A549 (cell line): ENCODE results near the gene PPP4R4. TPM values are rescaled to one million over a fixed set of nuclear protein-coding genes. Genes with fewer than 3 reads are reported as not detected.

Experiments
- ATAC-seq, 2 experiments: fragments of 200-7000 bp in 1 of 2; fragments of >200 bp in 1 of 2; cut with Nextera tagmentation in 1 of 2; cut with Tn5 transposase in 1 of 2; 3 replicates each; pipeline versions ENCODE4 v1.8.0 to v1.9.1; 2018 to 2020; ENCODE audit warnings: mild to moderate bottlenecking in 1 of 2, moderate library complexity in 1 of 2
- CTCF ChIA-PET: fragments of 300-600 bp; sonication (Branson Sonifier 250); formaldehyde crosslinking; extraction: SDS; loops from one replicate; lab custom pipeline; 2021; ENCODE audit warnings: antibody characterized with exemption, inconsistent platforms; lab: Yijun Ruan, JAX
- POLR2A ChIA-PET: fragments of 350-600 bp; formaldehyde crosslinking; extraction: SDS; loops from one replicate; lab custom pipeline; 2021; ENCODE audit warnings: antibody characterized with exemption, inconsistent platforms; lab: Yijun Ruan, JAX
- DNase-seq, 2 experiments: peaks; one replicate each; pipeline versions ENCODE4 v3.0.0 to v3.0.0-alpha.2; 2011 to 2016; ENCODE audit warnings: low read depth in 1 of 2, low spot score in 1 of 2
- FAIRE-seq: peaks from 2 replicates; lab custom pipeline; 2011; peaks lifted over from hg19 to GRCh38; lab: Jason Lieb, UNC
- H3K27ac ChIP-seq, 2 experiments: fragments of >200 bp; sonication (Bioruptor Twin); formaldehyde crosslinking; 3 replicates each; pipeline ENCODE4 v1.5.1; 2016 to 2017
- H3K4me1 ChIP-seq: fragments of >200 bp; sonication (Bioruptor Twin); formaldehyde crosslinking; 3 replicates; pipeline ENCODE4 v1.6.1; 2016
- H3K4me2 ChIP-seq: fragments of >200 bp; sonication (Bioruptor Twin); formaldehyde crosslinking; 3 replicates; pipeline ENCODE4 v1.6.1; 2016
- H3K4me3 ChIP-seq: fragments of >200 bp; sonication (Bioruptor Twin); formaldehyde crosslinking; 3 replicates; pipeline ENCODE4 v1.5.1; 2016
- H3K9me3 ChIP-seq: fragments of >200 bp; sonication (Bioruptor Twin); formaldehyde crosslinking; 3 replicates; pipeline ENCODE4 v1.6.1; 2016
- BCL3 ChIP-seq: fragments of >200 bp; sonication (Bioruptor Twin); formaldehyde crosslinking; IDR thresholded peaks from 3 replicates; pipeline ENCODE4 v1.6.1; 2016
- CEBPB ChIP-seq, 2 experiments: fragments of >200 bp in 1 of 2; sonication (Bioruptor Twin) in 1 of 2; formaldehyde crosslinking in 1 of 2; IDR thresholded peaks; 2 replicates each; pipeline ENCODE4 v1.6.1; 2012 to 2016
- E2F6 ChIP-seq: IDR thresholded peaks from 2 replicates; pipeline ENCODE4 v1.6.1; 2012; ENCODE audit warnings: low read depth, borderline replicate concordance
- EP300 ChIP-seq, 2 experiments: fragments of >200 bp; sonication (Bioruptor Twin); formaldehyde crosslinking; IDR thresholded peaks; 2 replicates in 1 of 2; 3 replicates in 1 of 2; pipeline ENCODE4 v1.6.1; 2016 to 2017
- FOSL2 ChIP-seq, 2 experiments: fragments of 450-650 bp in 1 of 2; fragments of >200 bp in 1 of 2; sonication (Bioruptor Twin) in 1 of 2; formaldehyde crosslinking; IDR thresholded peaks; 2 replicates each; pipeline versions ENCODE4 v1.5.0 to v1.6.1; 2016 to 2020; ENCODE audit warnings: mild to moderate bottlenecking in 1 of 2, moderate library complexity in 1 of 2
- HES2 ChIP-seq: fragments of >200 bp; sonication (Bioruptor Twin); formaldehyde crosslinking; IDR thresholded peaks from 2 replicates; pipeline ENCODE4 v1.6.1; 2016
- HOXB5 ChIP-seq: fragments of 250-450 bp; sonication (Bioruptor Pico); IDR thresholded peaks from 2 replicates; pipeline ENCODE4 v1.5.0; 2020; ENCODE audit warnings: mild to moderate bottlenecking, moderate library complexity
- JUN ChIP-seq, 2 experiments: fragments of >200 bp; sonication (Bioruptor Twin); formaldehyde crosslinking; IDR thresholded peaks; 2 replicates in 1 of 2; 3 replicates in 1 of 2; pipeline ENCODE4 v1.6.1; 2016 to 2017
- MAX ChIP-seq: IDR thresholded peaks from 2 replicates; pipeline ENCODE4 v1.6.1; 2012
- MYC ChIP-seq: IDR thresholded peaks from 2 replicates; pipeline ENCODE4 v1.6.1; 2012; ENCODE audit warnings: mild to moderate bottlenecking, inconsistent platforms, low read length, improper control_type of control experiment, borderline replicate concordance
- NPAS2 ChIP-seq: fragments of 250-450 bp; sonication (Bioruptor Pico); IDR thresholded peaks from 2 replicates; pipeline ENCODE4 v1.8.0; 2022; ENCODE audit warnings: mild to moderate bottlenecking, moderate library complexity, borderline replicate concordance
- POLR2AphosphoS2 ChIP-seq: conservative IDR thresholded peaks from 2 replicates; pipeline ENCODE4 v1.6.1; 2012; ENCODE audit warnings: low read length, improper control_type of control experiment, inconsistent platforms
- RAD21 ChIP-seq, 2 experiments: fragments of >200 bp in 1 of 2; sonication (Bioruptor Twin) in 1 of 2; formaldehyde crosslinking in 1 of 2; IDR thresholded peaks in 1 of 2; conservative IDR thresholded peaks in 1 of 2; 2 replicates in 1 of 2; 3 replicates in 1 of 2; pipeline ENCODE4 v1.6.1; 2012 to 2018; ENCODE audit warnings: inconsistent platforms in 1 of 2
- RARB ChIP-seq: fragments of 250-450 bp; sonication (Bioruptor Pico); IDR thresholded peaks from 2 replicates; pipeline ENCODE4 v1.8.0; 2021; ENCODE audit warnings: mild to moderate bottlenecking, moderate library complexity
- REST ChIP-seq: fragments of 200-600 bp; sonication (generic); IDR thresholded peaks from 2 replicates; pipeline ENCODE4 v1.6.1; 2016; ENCODE audit warnings: antibody characterized with exemption, mild to moderate bottlenecking, moderate library complexity
- TP53 ChIP-seq: fragments of 250-450 bp; sonication (Bioruptor Pico); IDR thresholded peaks from 2 replicates; pipeline ENCODE4 v1.5.0; 2021; ENCODE audit warnings: mild to moderate bottlenecking, moderate library complexity
- ZFP36 ChIP-seq: fragments of 450-650 bp; IDR thresholded peaks from 2 replicates; pipeline ENCODE4 v1.6.1; 2014; ENCODE audit warnings: borderline replicate concordance; ENCODE audit not compliant: partially characterized antibody
- ZNF302 ChIP-seq: fragments of 250-450 bp; sonication (Bioruptor Pico); IDR thresholded peaks from 2 replicates; pipeline ENCODE4 v1.9.0; 2021; ENCODE audit warnings: inconsistent platforms, mild to moderate bottlenecking, moderate library complexity
- ZSCAN20 ChIP-seq: fragments of 250-450 bp; sonication (Bioruptor Pico); IDR thresholded peaks from 2 replicates; pipeline ENCODE4 v1.8.0; 2022; ENCODE audit warnings: mild to moderate bottlenecking, moderate library complexity
- WGBS: methylation state at CpG from one replicate; pipeline ENCODE4 v1.1.6; 2017; ENCODE audit errors: missing lambda C conversion rate; 5-methylcytosine and 5-hydroxymethylcytosine counted together
- polyA plus RNA-seq, 4 experiments: library from polyadenylated mRNA; depleted of rRNA in 3 of 4; stranded (reverse); fragments of >200 nt; fragmentation: RNase III in 1 of 4; extraction: RNeasy Plus Mini Kit Qiagen cat#74134 plus additional on column Dnase treatment in 1 of 4; gene quantifications; 2 replicates in 3 of 4; 3 replicates in 1 of 4; pipeline ENCODE4 v1.2.3, GENCODE V29; 2011 to 2017

The PPP4R4 gene
- polyA plus RNA-seq, 2 of the 4 experiments (the other 2 are of a cell fraction): 0.12 to 0.25 TPM

GRCh38 chr14:94305620-94306019 is 131.5 kb downstream of the PPP4R4 start:
- Histone ChIP-seq H3K9me3 (peaks cover 6% of the 10 kb centered on the region; the same call in 2 of the 3 replicates), H3K4me3 (no peak overlapping the region), H3K4me1 (no peaks in the 10 kb centered on the region), H3K27ac (no peak overlapping the region), H3K4me2 (no peak overlapping the region)
- WGBS: 6% methylated on average over 2 of the region's 2 CpGs
- ATAC-seq (no peak), DNase-seq (no peak), FAIRE-seq (no peak)
- TF ChIP-seq HES2 (no peak), EP300 (IDR thresholded peaks at IDR 0.05) (no peak)
- POLR2A ChIA-PET: no interaction called here
- CTCF ChIA-PET: interaction anchor here (0.8 to 1.6 kb wide), 2 partner anchors 15 to 19 kb away, joined by 3 to 4 read pairs; no protein-coding TSS in a partner anchor

GRCh38 chr14:94306047-94306978 is 132.2 kb downstream of the PPP4R4 start:
- Histone ChIP-seq H3K4me1 (no peaks in the 10 kb centered on the region), H3K4me2 (no peak overlapping the region)
- no peak for ATAC-seq
- TF ChIP-seq ZSCAN20 (CRISPR knock-in tag) (no peak), JUN (IDR thresholded peaks at IDR 0.05) (no peak), REST (no peak), RAD21 (conservative IDR thresholded peaks at IDR 0.05 in 1 of 2, IDR thresholded peaks at IDR 0.05 in 1 of 2) (no peak), E2F6 (no peak), CEBPB (IDR thresholded peaks at IDR 0.05) (no peak), MAX (no peak), POLR2AphosphoS2 (no peak), HOXB5 (CRISPR knock-in tag) (no peak), ZNF302 (CRISPR knock-in tag) (no peak), FOSL2 (IDR thresholded peaks at IDR 0.05) (no peak), FOSL2 (CRISPR knock-in tag; IDR thresholded peaks at IDR 0.05) (no peak), BCL3 (no peak), ZFP36 (no peak), MYC (no peak), NPAS2 (CRISPR knock-in tag) (no peak), RARB (CRISPR knock-in tag) (no peak), TP53 (no peak)
- TF ChIP-seq, all 56 proteins: peak for 0
- no peak for DNase-seq
- Histone ChIP-seq H3K27ac (no peak overlapping the region), H3K4me3 (no peak overlapping the region), H3K9me3 (peaks cover 6% of the 10 kb centered on the region; the same call in 2 of the 3 replicates)
- WGBS: 43% methylated on average over 12 of the region's 12 CpGs
- CTCF ChIA-PET: interaction anchor here (0.8 to 1.6 kb wide), 2 partner anchors 15 to 19 kb away, joined by 3 to 4 read pairs; no protein-coding TSS in a partner anchor
- POLR2A ChIA-PET: no interaction called here
- FAIRE-seq: no peak
